K562 (cell line): ENCODE results near the gene ID4. TPM values are rescaled to one million over a fixed set of nuclear protein-coding genes. Genes with fewer than 3 reads are reported as not detected.

Experiments used
- ATAC-seq: fragments of 200-7000 bp; cut with Tn5 transposase; 3 replicates; pipeline ENCODE4 v1.9.1; 2020; ENCODE audit warnings: moderate library complexity
- BruUV-seq: library from RNA; stranded (reverse); fragments of 400-500 nt; replicated peaks from 2 replicates; lab custom pipeline; 2021; lab: Mats Ljungman, UMichigan
- CTCF ChIA-PET: fragments of 300-600 bp; formaldehyde crosslinking; extraction: SDS; loops from one replicate; lab custom pipeline; 2021; ENCODE audit warnings: low intra/inter-chr PET ratio; lab: Yijun Ruan, JAX
- POLR2A ChIA-PET: fragments of 300-600, 350-650 bp; sonication (Branson Sonifier 250); formaldehyde crosslinking; extraction: SDS; loops from one replicate; lab custom pipeline; 2021; ENCODE audit warnings: antibody characterized with exemption, inconsistent platforms; lab: Yijun Ruan, JAX
- DNase-seq, 4 experiments: peaks; one replicate each; pipeline versions ENCODE4 v3.0.0 to v3.0.0-alpha.2; 2011 to 2018; ENCODE audit warnings: low spot score in 3 of 4, mixed read lengths in 3 of 4; ENCODE audit errors: extremely low read depth in 1 of 4
- FAIRE-seq: peaks from 2 replicates; lab custom pipeline; 2011; peaks lifted over from hg19 to GRCh38; lab: Jason Lieb, UNC
- H2AFZ ChIP-seq: 2 replicates; pipeline ENCODE4 v1.6.0; 2011; ENCODE audit warnings: low read depth, low read length, control low read depth, inconsistent platforms
- H3K27ac ChIP-seq: fragments of 200-600 bp; 3 replicates; pipeline ENCODE4 v1.8.0; 2011; ENCODE audit warnings: low read depth, mild to moderate bottlenecking, control low read depth, inconsistent platforms, low read length, moderate library complexity, mixed read lengths; ENCODE audit errors: extremely low read depth
- H3K27me3 ChIP-seq, 2 experiments: fragments of 300-600 bp in 1 of 2; 2 replicates in 1 of 2; 3 replicates in 1 of 2; pipeline versions ENCODE4 v1.6.0 to v1.8.0; 2011; ENCODE audit warnings: inconsistent platforms in 2 of 2, low read length in 2 of 2, mild to moderate bottlenecking in 1 of 2, mixed read lengths in 1 of 2, moderate library complexity in 1 of 2; ENCODE audit not compliant: control insufficient read depth in 2 of 2, insufficient read depth in 2 of 2
- H3K36me3 ChIP-seq: fragments of 300-600 bp; 3 replicates; pipeline ENCODE4 v1.8.0; 2011; ENCODE audit warnings: mild to moderate bottlenecking, low read length, inconsistent platforms; ENCODE audit not compliant: control insufficient read depth, insufficient read depth
- H3K4me1 ChIP-seq, 2 experiments: fragments of 200-600 bp in 1 of 2; replicated peaks in 1 of 2; 2 replicates in 1 of 2; 3 replicates in 1 of 2; pipeline versions ENCODE4 v1.5.1 to v1.8.0; 2011; ENCODE audit warnings: inconsistent platforms in 2 of 2, low read length in 2 of 2, mild to moderate bottlenecking in 1 of 2, mixed read lengths in 1 of 2, moderate library complexity in 1 of 2; ENCODE audit not compliant: control insufficient read depth in 2 of 2, insufficient read depth in 2 of 2
- H3K4me2 ChIP-seq: 2 replicates; pipeline ENCODE4 v1.6.1; 2011; ENCODE audit warnings: low read length, control low read depth, inconsistent platforms, mixed read lengths; ENCODE audit not compliant: insufficient read depth
- H3K4me3 ChIP-seq: fragments of 200-600 bp; sonication (generic), shearing (Covaris generic); 2 replicates; pipeline ENCODE4 v1.5.1; 2016; ENCODE audit warnings: control low read depth, inconsistent platforms
- H3K79me2 ChIP-seq: fragments of 200-600 bp; 3 replicates; pipeline ENCODE4 v1.8.0; 2011; ENCODE audit warnings: low read length, inconsistent platforms; ENCODE audit not compliant: control insufficient read depth, insufficient read depth
- H3K9ac ChIP-seq, 2 experiments: 2 replicates each; pipeline versions ENCODE4 v1.6.0 to v1.6.1; 2011; ENCODE audit warnings: low read depth in 2 of 2, low read length in 2 of 2, control low read depth in 1 of 2, inconsistent platforms in 1 of 2, mild to moderate bottlenecking in 1 of 2, mixed read lengths in 1 of 2; ENCODE audit not compliant: insufficient read depth in 1 of 2
- H3K9me1 ChIP-seq: one replicate; pipeline ENCODE4 v1.6.0; 2011; ENCODE audit warnings: inconsistent platforms, mild to moderate bottlenecking, low read length, moderate library complexity; ENCODE audit not compliant: control insufficient read depth, insufficient read depth
- H3K9me3 ChIP-seq: replicated peaks from 2 replicates; pipeline ENCODE4 v1.5.1; 2011; ENCODE audit warnings: low read depth, low read length, inconsistent platforms; ENCODE audit not compliant: control insufficient read depth, insufficient read depth
- H4K20me1 ChIP-seq: replicated peaks from 2 replicates; pipeline ENCODE4 v1.6.1; 2011; ENCODE audit warnings: low read length, inconsistent platforms, mixed read lengths; ENCODE audit not compliant: control insufficient read depth, insufficient read depth
- DEAF1 ChIP-seq: fragments of 450-650 bp; formaldehyde crosslinking; IDR thresholded peaks from 2 replicates; pipeline ENCODE4 v1.4.0; 2020; ENCODE audit warnings: mild to moderate bottlenecking, moderate library complexity
- E2F6 ChIP-seq, 2 experiments: IDR thresholded peaks; 2 replicates each; pipeline ENCODE4 v1.6.1; 2011; ENCODE audit warnings: borderline replicate concordance in 1 of 2, control low read depth in 1 of 2, low read depth in 1 of 2, low read length in 1 of 2, mild to moderate bottlenecking in 1 of 2, mixed read lengths in 1 of 2, moderate library complexity in 1 of 2; ENCODE audit not compliant: insufficient read depth in 1 of 2, insufficient read length in 1 of 2, poor library complexity in 1 of 2, severe bottlenecking in 1 of 2; ENCODE audit errors: extremely low read depth in 1 of 2
- KAT7 ChIP-seq: sonication (generic); formaldehyde crosslinking; IDR thresholded peaks from 2 replicates; pipeline ENCODE4 v1.8.0; 2022; ENCODE audit warnings: missing genetic modification reagents, mild to moderate bottlenecking, borderline replicate concordance
- NBN ChIP-seq: fragments of 450-650 bp; IDR thresholded peaks from 2 replicates; pipeline ENCODE4 v1.6.1; 2016; ENCODE audit warnings: low read depth, mild to moderate bottlenecking
- RNF219 ChIP-seq: fragments of 250-450 bp; sonication (Bioruptor Pico); IDR thresholded peaks from 2 replicates; pipeline ENCODE4 v1.5.0; 2022; ENCODE audit warnings: mild to moderate bottlenecking
- SFPQ ChIP-seq: fragments of 200-400 bp; formaldehyde crosslinking; IDR thresholded peaks from 2 replicates; pipeline ENCODE4 v1.6.1; 2017; ENCODE audit warnings: mild to moderate bottlenecking, low read depth, low read length, moderate library complexity
- STAT5A ChIP-seq: IDR thresholded peaks from 2 replicates; pipeline ENCODE4 v1.6.1; 2012; ENCODE audit warnings: low read length, inconsistent platforms, borderline replicate concordance
- STAT5B ChIP-seq: fragments of 250-450 bp; sonication (Bioruptor Pico); IDR thresholded peaks from 2 replicates; pipeline ENCODE4 v1.8.0; 2021; ENCODE audit warnings: mild to moderate bottlenecking, inconsistent platforms
- TAF1 ChIP-seq: IDR thresholded peaks from 2 replicates; pipeline ENCODE4 v1.6.1; 2011; ENCODE audit warnings: mild to moderate bottlenecking, low read length, moderate library complexity; ENCODE audit not compliant: insufficient read depth, control insufficient read depth, severe bottlenecking; ENCODE audit errors: extremely low read depth
- ZNF3 ChIP-seq: fragments of 250-450 bp; sonication (Bioruptor Pico); IDR thresholded peaks from 2 replicates; pipeline ENCODE4 v1.5.0; 2021; ENCODE audit warnings: mild to moderate bottlenecking, moderate library complexity
- ZNF311 ChIP-seq: fragments of 250-450 bp; sonication (Bioruptor Pico); IDR thresholded peaks from 2 replicates; pipeline ENCODE4 v1.4.0; 2020; ENCODE audit warnings: mild to moderate bottlenecking, moderate library complexity
- ZNF830 ChIP-seq: fragments of 250-450 bp; sonication (Bioruptor Pico); IDR thresholded peaks from 2 replicates; pipeline ENCODE4 v1.5.0; 2021; ENCODE audit warnings: mild to moderate bottlenecking
- WGBS: fragments of 100-300 bp; shearing (Covaris generic); methylation state at CpG from one replicate; pipeline ENCODE4 v1.1.6; 2016; ENCODE audit warnings: low coverage, mixed read lengths; ENCODE audit not compliant: insufficient coverage; ENCODE audit errors: missing lambda C conversion rate; 5-methylcytosine and 5-hydroxymethylcytosine counted together
- in situ Hi-C: fragments of 300-500 bp; cut with MboI; formaldehyde crosslinking; loops from 4 replicates; pipeline ENCODE4 v1.15.0; 2018; ENCODE audit warnings: inconsistent platforms, mixed read lengths
- intact Hi-C: fragments of 100-400 bp; cut with micrococcal nuclease; formaldehyde crosslinking; loops from 2 replicates; pipeline ENCODE4 v1.14.2; 2022
- polyA plus RNA-seq, 8 experiments: library from polyadenylated mRNA; depleted of rRNA in 4 of 8; stranded (reverse) in 5 of 8; unstranded in 3 of 8; fragments of >200 nt; fragmentation: Nextera tagmentation in 2 of 8; fragmentation: Illumina TruSeq in 1 of 8; extraction: Ambion mirVana in 2 of 8; extraction: Trizol in 1 of 8; gene quantifications; 2 replicates each; pipeline versions ENCODE4 v1.2.1 to v1.2.3, GENCODE V29; 2011 to 2014; ENCODE audit warnings: inconsistent platforms in 1 of 8, missing spikeins in 1 of 8
- total RNA-seq, 7 experiments: library from RNA; depleted of rRNA in 6 of 7; stranded (reverse); fragments of >200 nt in 6 of 7; fragmentation: Illumina TruSeq in 2 of 7; extraction: Trizol in 2 of 7; gene quantifications; 2 replicates each; pipeline versions ENCODE4 v1.2.1 to v1.2.3, GENCODE V29; 2011 to 2021; ENCODE audit warnings: low replicate concordance in 1 of 7
- TF ChIP-seq, protein P1 (sequence below): fragments of 250-450 bp; sonication (Bioruptor Pico); IDR thresholded peaks from 2 replicates; pipeline ENCODE4 v1.6.1; 2021; ENCODE audit warnings: mild to moderate bottlenecking

ID4 gene
- total and polyA plus RNA-seq, 9 of the 15 experiments (the other 6 are each of a cell fraction or from before 2014, with no cell fraction given), result not detected

GRCh38 chr6:19788686-19789085, 48.5 kb upstream of the ID4 start:
- ATAC-seq (no peak), FAIRE-seq (peak; percentile 44), DNase-seq (no peak)
- H2AFZ ChIP-seq, result no peak overlapping the region
- H3K36me3 ChIP-seq, result no peaks in the 10 kb centered on the region
- 0 out of 5 replicates have a peak, but pooled peaks cover 0 to 3% of the 10 kb centered on the region in 2 experiments for H3K27me3 ChIP-seq
- CTCF ChIA-PET, result no interaction called here
- no peak overlapping the region for H3K27ac ChIP-seq
- H4K20me1 ChIP-seq, result no peaks in the 10 kb centered on the region
- H3K4me2 ChIP-seq, result no peak overlapping the region
- no peak overlapping the region for H3K9ac ChIP-seq
- POLR2A ChIA-PET, result no interaction called here
- WGBS, result 0% methylated on average over 1 of the region's 1 CpG
- in situ Hi-C loops (no loop called here), intact Hi-C loops (no loop called here)
- H3K9me3 ChIP-seq, result no peaks in the 10 kb centered on the region
- H3K4me1 ChIP-seq, result no peaks in the 10 kb centered on the region
- BruUV-seq, result no TSS peak
- no peaks in the 10 kb centered on the region for H3K79me2 ChIP-seq
- H3K4me3 ChIP-seq, result no peak overlapping the region
- H3K9me1 ChIP-seq, result no peaks in the 10 kb centered on the region
- TF ChIP-seq ZNF830 (CRISPR knock-in tag) (no peak), STAT5B (CRISPR knock-in tag) (no peak), RNF219 (CRISPR knock-in tag) (no peak), E2F6 (IDR thresholded peaks at IDR 0.05; ENCODE audit: borderline replicate concordance in 1 of 2, extremely low read depth in 1 of 2, insufficient read depth in 1 of 2, insufficient read length in 1 of 2, low read depth in 1 of 2, low read length in 1 of 2, poor library complexity in 1 of 2, severe bottlenecking in 1 of 2) (no peak), KAT7 (no peak), ZNF3 (no peak), DEAF1 (CRISPR knock-in tag) (no peak), STAT5A (no peak), SFPQ (no peak), ZNF311 (no peak), NBN (no peak), TAF1 (no peak)
- TF ChIP-seq, protein P1, sequence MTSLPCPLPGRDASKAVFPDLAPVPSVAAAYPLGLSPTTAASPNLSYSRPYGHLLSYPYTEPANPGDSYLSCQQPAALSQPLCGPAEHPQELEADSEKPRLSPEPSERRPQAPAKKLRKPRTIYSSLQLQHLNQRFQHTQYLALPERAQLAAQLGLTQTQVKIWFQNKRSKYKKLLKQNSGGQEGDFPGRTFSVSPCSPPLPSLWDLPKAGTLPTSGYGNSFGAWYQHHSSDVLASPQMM, result no peak
